Measurements from ENCODE around the gene QRSL1. TPM values are rescaled to one million over a fixed set of nuclear protein-coding genes. Genes with fewer than 3 reads are reported as not detected.

The QRSL1 gene
- total RNA-seq, 1 donor from 2014 or later = 9.8 TPM

DNA sequence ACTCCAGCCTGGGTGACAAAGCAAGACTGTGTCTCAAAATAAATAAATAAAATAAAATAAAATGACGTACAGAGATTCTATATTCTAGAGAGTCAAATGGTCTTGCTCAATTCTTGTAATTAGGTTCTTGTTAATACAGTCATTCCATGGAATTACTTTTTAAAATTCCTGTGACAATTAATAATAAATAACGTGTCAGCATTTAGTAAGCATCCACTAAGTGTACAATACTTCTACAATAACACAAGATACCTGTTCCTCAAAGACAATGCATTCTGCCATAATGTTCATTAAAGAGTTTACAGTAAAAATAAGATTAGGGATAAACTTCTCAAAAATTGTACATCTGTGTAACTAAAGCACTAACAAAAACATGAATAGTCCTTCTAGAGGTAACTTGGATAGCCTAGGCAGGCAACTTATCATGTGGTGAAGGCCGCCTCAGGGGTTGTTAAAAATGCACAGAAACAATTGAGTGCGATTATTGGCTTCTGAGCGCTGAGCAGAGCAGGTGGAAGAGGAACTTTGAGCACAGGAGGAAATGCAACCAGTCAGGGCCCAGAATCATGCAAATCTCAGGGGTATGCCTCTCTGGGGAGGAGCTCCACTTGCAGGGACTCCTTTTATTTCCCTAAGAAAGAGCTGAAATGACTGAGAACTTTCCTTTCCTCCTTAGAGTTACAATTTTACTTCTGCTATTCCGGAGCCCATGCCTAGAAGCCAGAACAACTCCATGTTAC lies 37.1 kb downstream of the QRSL1 start:
- Histone ChIP-seq H3K79me2 (ENCODE audit: insufficient read depth, low read length) (no peaks in the 10 kb centered on the region), H3K4me3 (ENCODE audit: insufficient read depth, low read depth, low read length) (no peak overlapping the region), H3K4me2 (ENCODE audit: low read length) (no peak overlapping the region), H3K4me1 (ENCODE audit: insufficient read depth, low read length) (no peaks in the 10 kb centered on the region), H2AFZ (ENCODE audit: low read depth, low read length) (no peak overlapping the region), H3K9me3 (ENCODE audit: insufficient read depth, low read depth, low read length) (no peaks in the 10 kb centered on the region), H3K27ac (ENCODE audit: low read depth, low read length) (no peak overlapping the region), H3K36me3 (ENCODE audit: insufficient read depth, low read length) (peaks cover 6% of the 10 kb centered on the region), H4K20me1 (ENCODE audit: insufficient read depth, low read length) (no peaks in the 10 kb centered on the region), H3K27me3 (ENCODE audit: insufficient read depth, low read length) (no peaks in the 10 kb centered on the region), H3K9ac (ENCODE audit: low read length) (no peak overlapping the region)
- peaks cover 6% of the 10 kb centered on the region for H3K36me3 Mint-ChIP-seq (ENCODE audit: low read depth, unreplicated experiment)
- H3K27ac Mint-ChIP-seq (ENCODE audit: unreplicated experiment) = no peak overlapping the region
- H3K9me3 Mint-ChIP-seq (ENCODE audit: unreplicated experiment) = no peaks in the 10 kb centered on the region
- H3K4me3 Mint-ChIP-seq (ENCODE audit: unreplicated experiment) = no peak overlapping the region
- DNase-seq (ENCODE audit: low read depth) = no peak
- H3K4me1 Mint-ChIP-seq (ENCODE audit: low read depth, unreplicated experiment) = peaks cover 6% of the 10 kb centered on the region
- FAIRE-seq = no peak
- TF ChIP-seq CTCF (IDR thresholded peaks at IDR 0.05; ENCODE audit: insufficient read depth, low read depth, low read length) = no peak
- no peak for TF ChIP-seq EZH2 (IDR thresholded peaks at IDR 0.05; ENCODE audit: insufficient read depth, low read length)
- H3K27me3 Mint-ChIP-seq (ENCODE audit: low read depth, unreplicated experiment) = no peaks in the 10 kb centered on the region

DNA sequence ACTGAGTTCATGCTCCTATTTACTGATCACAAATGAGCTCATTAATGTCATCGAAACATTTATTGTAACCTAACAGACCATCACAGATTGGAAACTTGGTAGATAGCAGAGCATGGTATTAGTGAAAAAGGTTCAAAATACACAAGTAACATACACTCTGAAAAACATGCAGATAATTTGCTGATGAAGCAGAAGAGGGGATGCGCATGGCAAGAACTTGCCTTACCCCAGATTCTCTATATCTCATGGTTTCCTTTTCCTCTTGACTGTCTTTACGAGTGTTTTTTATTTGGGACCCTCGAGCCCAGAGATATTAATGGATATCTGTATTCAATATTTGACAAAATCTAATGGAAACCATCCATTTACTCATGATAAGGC lies 37.6 kb downstream of the QRSL1 start:
- H3K4me1 ChIP-seq (ENCODE audit: insufficient read depth, low read length) = no peaks in the 10 kb centered on the region
- DNase-seq (ENCODE audit: low read depth) (no peak), FAIRE-seq (no peak)
- Mint-ChIP-seq H3K36me3 (ENCODE audit: low read depth, unreplicated experiment) (peaks cover 6% of the 10 kb centered on the region), H3K4me1 (ENCODE audit: low read depth, unreplicated experiment) (peaks cover 6% of the 10 kb centered on the region), H3K4me3 (ENCODE audit: unreplicated experiment) (no peak overlapping the region), H3K27me3 (ENCODE audit: low read depth, unreplicated experiment) (no peaks in the 10 kb centered on the region), H3K27ac (ENCODE audit: unreplicated experiment) (no peak overlapping the region), H3K9me3 (ENCODE audit: unreplicated experiment) (no peaks in the 10 kb centered on the region)
- peaks cover 6% of the 10 kb centered on the region for H3K36me3 ChIP-seq (ENCODE audit: insufficient read depth, low read length)
- H3K4me2 ChIP-seq (ENCODE audit: low read length) = no peak overlapping the region
- H3K9ac ChIP-seq (ENCODE audit: low read length) = no peak overlapping the region
- no peak overlapping the region for H3K27ac ChIP-seq (ENCODE audit: low read depth, low read length)
- H2AFZ ChIP-seq (ENCODE audit: low read depth, low read length) = no peak overlapping the region
- H3K79me2 ChIP-seq (ENCODE audit: insufficient read depth, low read length) = no peaks in the 10 kb centered on the region
- H3K27me3 ChIP-seq (ENCODE audit: insufficient read depth, low read length) = no peaks in the 10 kb centered on the region
- H3K9me3 ChIP-seq (ENCODE audit: insufficient read depth, low read depth, low read length) = no peaks in the 10 kb centered on the region
- H4K20me1 ChIP-seq (ENCODE audit: insufficient read depth, low read length) = no peaks in the 10 kb centered on the region
- TF ChIP-seq EZH2 (IDR thresholded peaks at IDR 0.05; ENCODE audit: insufficient read depth, low read length) (no peak), CTCF (IDR thresholded peaks at IDR 0.05; ENCODE audit: insufficient read depth, low read depth, low read length) (no peak)
- no peak overlapping the region for H3K4me3 ChIP-seq (ENCODE audit: insufficient read depth, low read depth, low read length)

- Mint-ChIP-seq H3K27me3 (ENCODE audit: low read depth, unreplicated experiment) (peaks cover 1% of the 10 kb centered on the region), H3K36me3 (ENCODE audit: low read depth, unreplicated experiment) (peaks cover under 1% of the 10 kb centered on the region), H3K9me3 (ENCODE audit: unreplicated experiment) (no peaks in the 10 kb centered on the region), H3K27ac (ENCODE audit: unreplicated experiment) (no peak overlapping the region), H3K4me3 (ENCODE audit: unreplicated experiment) (no peak overlapping the region), H3K4me1 (ENCODE audit: low read depth, unreplicated experiment) (peaks cover 6% of the 10 kb centered on the region)
- Histone ChIP-seq H3K4me2 (ENCODE audit: low read length) (no peak overlapping the region), H3K27me3 (ENCODE audit: insufficient read depth, low read length) (no peaks in the 10 kb centered on the region), H3K79me2 (ENCODE audit: insufficient read depth, low read length) (no peaks in the 10 kb centered on the region), H4K20me1 (ENCODE audit: insufficient read depth, low read length) (no peaks in the 10 kb centered on the region), H3K4me1 (ENCODE audit: insufficient read depth, low read length) (no peaks in the 10 kb centered on the region), H3K27ac (ENCODE audit: low read depth, low read length) (no peak overlapping the region), H3K9ac (ENCODE audit: low read length) (no peak overlapping the region), H2AFZ (ENCODE audit: low read depth, low read length) (no peak overlapping the region), H3K36me3 (ENCODE audit: insufficient read depth, low read length) (peaks cover 4% of the 10 kb centered on the region), H3K9me3 (ENCODE audit: insufficient read depth, low read depth, low read length) (no peaks in the 10 kb centered on the region), H3K4me3 (ENCODE audit: insufficient read depth, low read depth, low read length) (no peak overlapping the region)
- no peak for FAIRE-seq
- TF ChIP-seq EZH2 (IDR thresholded peaks at IDR 0.05; ENCODE audit: insufficient read depth, low read length) (no peak), CTCF (IDR thresholded peaks at IDR 0.05; ENCODE audit: insufficient read depth, low read depth, low read length) (no peak)
- DNase-seq (ENCODE audit: low read depth) = no peak
These were observed 40.9 kb downstream of the QRSL1 start for GRCh38 chr6:106670236-106670635.

Data from astrocyte (in vitro differentiated cells and primary cell).